Hematopoietic multipotent progenitor cell (in vitro differentiated cells): ENCODE results near the gene TLX2. TPM values are rescaled to one million over a fixed set of nuclear protein-coding genes. Genes with fewer than 3 reads are reported as not detected.

ENCODE experiments used
- total RNA-seq: library from RNA; depleted of rRNA; stranded (reverse); fragments of >200 nt; gene quantifications from one replicate; pipeline ENCODE4 v1.2.3, GENCODE V29; 2012

Gene TLX2
- total RNA-seq, 1 donor: 0.27 TPM

Other genes starting within 250 kb of the TLX2 start
- gene SLC4A5, start 171.0 kb upstream of the TLX2 start, total RNA-seq: 4.3 TPM
- gene DCTN1, start 134.1 kb upstream of the TLX2 start, total RNA-seq: 98.3 TPM
- gene C2orf81, start 92.8 kb upstream of the TLX2 start, total RNA-seq: 2.7 TPM
- 98.0 TPM for gene WDR54, start 92.7 kb upstream of the TLX2 start, total RNA-seq
- gene RTKN, start 72.5 kb upstream of the TLX2 start, total RNA-seq: 18.6 TPM
- 18.0 TPM for gene INO80B, start 59.4 kb upstream of the TLX2 start, total RNA-seq
- 121 TPM for gene WBP1, start 56.0 kb upstream of the TLX2 start, total RNA-seq
- gene MOGS, start 49.1 kb upstream of the TLX2 start, total RNA-seq: 68.1 TPM
- 36.4 TPM for gene MRPL53, start 41.8 kb upstream of the TLX2 start, total RNA-seq
- gene CCDC142, start 31.5 kb upstream of the TLX2 start, total RNA-seq: 31.5 TPM
- gene TTC31, start 31.4 kb upstream of the TLX2 start, total RNA-seq: 15.6 TPM
- gene LBX2, start 14.8 kb upstream of the TLX2 start, total RNA-seq: 0.54 TPM
- gene PCGF1, start 6.8 kb upstream of the TLX2 start, total RNA-seq: 16.2 TPM
- gene DQX1, start 11.8 kb downstream of the TLX2 start, total RNA-seq: under 0.01 TPM
- gene AUP1, start 15.3 kb downstream of the TLX2 start, total RNA-seq: 121 TPM
- gene HTRA2, start 15.5 kb downstream of the TLX2 start, total RNA-seq: 108 TPM
- 14.3 TPM for gene LOXL3, start 39.5 kb downstream of the TLX2 start, total RNA-seq
- 61.7 TPM for gene DOK1, start 40.3 kb downstream of the TLX2 start, total RNA-seq
- 0.54 TPM for gene M1AP, start 133.9 kb downstream of the TLX2 start, total RNA-seq
- gene SEMA4F, start 139.8 kb downstream of the TLX2 start, total RNA-seq: 4.8 TPM